ENCODE results near the gene TENT5C.

Gene TENT5C

GRCh38 chr1:117594261-117594990 is 11.4 kb upstream of the TENT5C start:
- DNase-seq: no peak

- no peak for DNase-seq
Observed at GRCh38 chr1:117596023-117596720, 9.7 kb upstream of the TENT5C start.

- DNase-seq: no peak
Observed at GRCh38 chr1:117598489-117598888, 7.4 kb upstream of the TENT5C start.

- no peak for DNase-seq
Observed at GRCh38 chr1:117599286-117600221, 6.3 kb upstream of the TENT5C start.

- DNase-seq: no peak
Observed at GRCh38 chr1:117600325-117600943, 5.4 kb upstream of the TENT5C start.

GRCh38 chr1:117600966-117601365 is 4.9 kb upstream of the TENT5C start:
- no peak for DNase-seq

- DNase-seq: no peak
Observed at GRCh38 chr1:117602862-117603261, 3.0 kb upstream of the TENT5C start.

- no peak for DNase-seq
Observed at GRCh38 chr1:117605164-117605773, 579 bp upstream of the TENT5C start.

- no peak for DNase-seq
Observed at GRCh38 chr1:117606649-117607430, 992 bp downstream of the TENT5C start.

- DNase-seq: no peak
Observed at GRCh38 chr1:117607471-117607870, 1.6 kb downstream of the TENT5C start.

- no peak for DNase-seq
Observed at GRCh38 chr1:117608115-117608615, 2.3 kb downstream of the TENT5C start.

- no peak for DNase-seq
Observed at GRCh38 chr1:117608758-117609157, 2.9 kb downstream of the TENT5C start.

GRCh38 chr1:117609471-117609911 is 3.6 kb downstream of the TENT5C start:
- no peak for DNase-seq

- no peak for DNase-seq
Observed at GRCh38 chr1:117610036-117610435, 4.2 kb downstream of the TENT5C start.

- no peak for DNase-seq
Observed at GRCh38 chr1:117611121-117611601, 5.3 kb downstream of the TENT5C start.

GRCh38 chr1:117611894-117612483 is 6.1 kb downstream of the TENT5C start:
- DNase-seq: no peak

GRCh38 chr1:117612517-117613248 is 6.8 kb downstream of the TENT5C start:
- DNase-seq: no peak

GRCh38 chr1:117613249-117613968 is 7.6 kb downstream of the TENT5C start:
- no peak for DNase-seq
